ENCODE data around the gene NFE2L2.
"Not testable (repeated sequence)": the region's sequence is repeated elsewhere in the genome, so short reads cannot be mapped to it uniquely, and the experiment has no call there.

The NFE2L2 gene

DNA sequence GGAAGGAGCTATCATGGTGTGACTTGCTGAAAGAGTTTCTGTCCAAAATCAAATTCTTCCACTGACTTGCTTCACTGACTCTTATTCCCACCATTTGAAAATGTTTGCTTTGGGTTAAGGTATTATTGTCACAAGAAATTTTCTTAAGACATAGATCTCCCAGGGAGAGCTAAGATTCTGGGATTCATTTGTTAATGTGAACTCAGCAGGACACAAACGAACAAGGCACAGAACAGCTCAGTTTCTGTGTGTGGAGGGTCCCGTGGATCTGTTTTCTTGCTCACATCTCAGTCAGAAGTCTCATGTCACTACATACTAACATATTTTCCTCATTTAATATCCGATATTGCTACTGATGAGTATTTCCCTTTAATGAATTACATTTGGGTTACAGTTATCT, 60.1 kb downstream of the NFE2L2 start:
- in situ Hi-C loops (cut with MboI; ENCODE audit: low sequenced_read_pairs) = no loop called here

DNA sequence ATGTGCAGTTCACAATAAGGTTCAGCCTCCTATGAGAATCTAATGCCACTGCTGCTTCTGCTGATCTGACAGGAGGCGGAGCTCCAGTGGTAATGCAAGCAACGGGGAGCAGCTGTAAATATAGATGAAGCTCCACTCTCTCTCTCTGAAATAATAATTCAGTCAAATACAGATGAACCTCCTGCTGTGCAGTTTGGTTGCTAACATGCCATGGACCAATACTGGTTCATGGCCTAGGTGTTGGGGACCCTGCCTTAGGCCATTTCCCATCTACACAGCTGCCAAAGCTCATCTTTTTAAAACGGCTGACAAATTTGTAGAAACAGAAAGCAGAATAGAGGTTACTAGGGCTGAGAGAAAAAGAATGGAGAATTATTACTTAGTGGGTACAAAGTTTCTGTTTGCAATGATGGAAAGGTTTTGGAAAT, 62.6 kb downstream of the NFE2L2 start:
- in situ Hi-C loops (cut with MboI; ENCODE audit: low sequenced_read_pairs) = no loop called here

GRCh38 chr2:177200419-177200818, 64.1 kb downstream of the NFE2L2 start:
- in situ Hi-C loops (cut with MboI; ENCODE audit: low sequenced_read_pairs) = not testable (repeated sequence)

DNA sequence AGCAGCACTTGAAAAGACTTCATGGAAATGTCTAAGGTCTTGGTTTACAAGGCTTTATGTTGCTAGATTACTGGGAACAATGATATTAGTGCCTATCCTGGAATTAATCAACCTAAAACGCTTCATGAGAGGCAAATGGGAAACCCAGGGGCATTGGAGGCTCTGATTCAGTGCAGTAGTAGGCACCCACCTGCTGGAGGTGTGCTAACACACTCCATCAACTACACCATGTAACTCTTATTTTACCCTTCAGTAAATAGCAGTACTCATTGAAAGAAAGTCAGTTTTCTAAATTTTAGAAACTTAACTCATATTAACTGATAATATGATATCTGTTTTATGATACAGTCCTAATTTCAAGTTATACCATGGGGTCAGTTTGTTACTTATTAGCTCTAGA, 69.3 kb downstream of the NFE2L2 start:
- in situ Hi-C loops (cut with MboI; ENCODE audit: low sequenced_read_pairs) = no loop called here

- in situ Hi-C loops (cut with MboI; ENCODE audit: low sequenced_read_pairs) = no loop called here
Observed at GRCh38 chr2:177193240-177193639, 71.3 kb downstream of the NFE2L2 start.

GRCh38 chr2:177192788-177193187, 71.7 kb downstream of the NFE2L2 start:
- in situ Hi-C loops (cut with MboI; ENCODE audit: low sequenced_read_pairs) = no loop called here

DNA sequence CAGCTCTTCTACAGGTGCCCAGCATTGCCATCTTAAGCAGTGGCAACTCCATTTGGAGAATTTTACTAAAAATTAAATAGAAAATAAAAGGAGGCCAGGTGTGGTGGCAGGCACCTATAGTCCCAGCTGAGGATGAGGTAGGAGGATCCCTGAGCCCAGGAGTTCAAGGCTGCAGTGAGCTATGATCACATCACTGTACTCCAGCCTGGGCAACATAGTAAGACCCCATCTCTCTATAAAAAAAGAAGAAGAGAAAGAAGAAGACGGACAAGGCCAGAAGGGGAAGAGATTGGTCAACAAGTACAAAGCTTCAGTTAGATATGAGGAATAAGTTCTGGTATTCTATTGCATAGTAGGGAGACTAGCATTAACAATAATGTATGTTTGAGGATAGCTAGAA, 73.6 kb downstream of the NFE2L2 start:
- in situ Hi-C loops (cut with MboI; ENCODE audit: low sequenced_read_pairs) = no loop called here

DNA sequence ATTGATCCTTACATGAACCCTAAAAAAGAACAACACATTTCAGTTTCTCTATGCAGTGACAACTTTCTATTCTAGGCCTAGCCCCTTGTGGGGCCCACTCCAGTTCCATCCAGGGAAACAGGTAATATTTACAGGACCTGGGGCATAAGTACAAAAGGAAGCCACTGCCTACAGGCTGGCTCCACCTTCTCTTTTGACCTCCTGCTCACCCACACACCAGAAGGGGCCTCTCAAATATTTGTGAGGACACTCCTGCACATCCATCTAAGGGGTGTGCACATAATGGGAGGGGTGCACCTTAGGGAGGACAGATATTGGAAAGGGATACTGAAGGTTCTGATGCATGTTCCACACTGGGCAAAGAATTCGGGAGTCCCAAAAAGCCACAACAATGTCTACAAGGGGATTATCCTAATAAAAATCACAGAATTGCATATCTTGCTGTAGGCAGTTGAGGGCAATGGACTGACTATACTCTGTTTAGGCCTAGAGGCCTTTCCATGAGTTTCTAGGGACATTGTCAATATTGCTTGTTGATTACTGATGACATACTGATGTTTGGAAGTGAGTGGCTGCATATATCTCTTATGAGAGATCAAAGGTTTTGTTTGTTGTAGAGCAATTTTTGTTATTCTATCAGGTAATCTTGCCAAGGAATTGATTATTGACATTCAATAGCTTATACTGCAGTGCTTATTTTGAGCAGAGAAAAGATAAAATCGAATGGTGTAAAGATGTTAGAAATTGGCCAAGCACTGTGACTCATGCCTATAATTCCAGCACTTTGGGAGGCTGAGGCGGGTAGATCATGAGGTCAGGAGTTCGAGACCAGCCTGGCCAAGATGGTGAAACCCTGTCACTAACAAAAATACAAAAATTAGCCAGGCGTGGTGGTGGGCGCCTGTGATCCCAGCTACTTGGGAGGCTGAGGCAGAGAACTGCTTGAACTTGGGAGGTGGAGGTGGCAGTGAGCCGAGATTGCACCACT, 75.8 kb downstream of the NFE2L2 start:
- in situ Hi-C loops (cut with MboI; ENCODE audit: low sequenced_read_pairs) = no loop called here

GRCh38 chr2:177187631-177188312, 76.8 kb downstream of the NFE2L2 start:
- in situ Hi-C loops (cut with MboI; ENCODE audit: low sequenced_read_pairs) = no loop called here

DNA sequence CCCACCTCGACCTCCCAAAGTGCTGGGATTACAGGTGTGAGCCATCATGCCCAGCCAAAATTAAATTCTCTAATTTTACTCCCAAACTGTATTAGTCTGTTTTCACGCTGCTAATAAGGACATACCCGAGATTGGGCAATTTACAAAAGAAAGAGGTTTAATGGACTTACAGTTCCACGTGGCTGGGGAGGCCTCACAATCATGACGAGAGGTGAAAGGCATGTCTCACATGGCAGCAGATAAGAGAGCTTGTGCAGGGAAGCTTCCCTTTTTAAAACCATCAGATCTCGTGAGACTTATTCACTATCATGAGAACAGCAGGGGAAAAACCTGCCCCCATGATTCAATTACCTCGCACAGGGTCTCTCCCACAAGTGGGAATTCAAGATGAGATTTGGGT, 78.5 kb downstream of the NFE2L2 start:
- in situ Hi-C loops (cut with MboI; ENCODE audit: low sequenced_read_pairs) = not testable (repeated sequence)

DNA sequence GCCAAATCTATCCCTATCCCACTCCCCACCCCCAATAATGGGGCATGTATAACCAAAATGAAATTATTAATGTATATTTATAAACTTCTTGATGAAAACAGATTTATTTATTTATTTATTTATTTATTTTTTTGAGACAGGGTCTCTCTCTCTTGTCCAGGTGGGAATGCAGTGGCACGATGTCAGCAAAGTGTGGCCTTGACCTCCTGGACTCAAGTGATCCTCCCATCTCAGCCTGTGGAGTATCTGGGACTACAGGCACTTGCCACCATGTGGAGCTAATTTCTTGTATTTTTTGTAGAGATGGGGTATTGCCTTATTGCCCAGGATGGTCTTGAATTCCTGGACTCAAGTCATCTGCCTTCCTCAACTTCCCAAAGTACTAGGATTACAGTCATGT, 79.9 kb downstream of the NFE2L2 start:
- in situ Hi-C loops (cut with MboI; ENCODE audit: low sequenced_read_pairs) = no loop called here

DNA sequence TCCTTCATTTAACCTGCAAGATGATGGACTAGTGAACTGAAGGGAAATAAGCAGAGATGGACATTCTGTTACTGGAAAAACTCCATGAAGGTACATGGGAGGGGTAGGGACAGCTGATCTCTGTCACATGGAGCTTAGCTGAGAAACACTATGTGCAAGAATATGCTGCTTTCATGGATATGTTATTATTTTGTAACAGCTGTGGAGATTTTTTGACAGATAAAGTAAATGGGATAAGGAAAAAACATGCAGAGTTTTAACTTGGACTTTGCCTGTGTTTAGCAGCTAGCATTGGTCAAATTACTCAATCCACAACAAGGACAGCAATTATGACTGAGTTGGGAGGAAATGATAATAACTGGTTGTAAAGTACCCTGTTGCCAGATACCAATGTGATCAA, 80.7 kb downstream of the NFE2L2 start:
- in situ Hi-C loops (cut with MboI; ENCODE audit: low sequenced_read_pairs) = no loop called here
